Posterior cingulate gyrus (tissue), 11 donors: ENCODE measurements around the gene CBFA2T2.
"Not testable (repeated sequence)": the region's sequence is repeated elsewhere in the genome, so short reads cannot be mapped to it uniquely, and the experiment has no call there.

Source experiments
- DNase-seq, 10 donors: peaks; one replicate each; pipeline versions ENCODE4 v3.0.0 to v3.0.0-alpha.2; 2020 to 2021; ENCODE audit warnings: mixed read lengths in 3 of 10
- intact Hi-C: fragments of 100-400 bp; cut with DNase I; formaldehyde crosslinking; loops from one replicate; pipeline ENCODE4 v1.15.1; 2023

The CBFA2T2 gene

GRCh38 chr20:33645396-33645795, 155.5 kb downstream of the CBFA2T2 start:
- DNase-seq: no peak
- intact Hi-C loops: no loop called here

DNA sequence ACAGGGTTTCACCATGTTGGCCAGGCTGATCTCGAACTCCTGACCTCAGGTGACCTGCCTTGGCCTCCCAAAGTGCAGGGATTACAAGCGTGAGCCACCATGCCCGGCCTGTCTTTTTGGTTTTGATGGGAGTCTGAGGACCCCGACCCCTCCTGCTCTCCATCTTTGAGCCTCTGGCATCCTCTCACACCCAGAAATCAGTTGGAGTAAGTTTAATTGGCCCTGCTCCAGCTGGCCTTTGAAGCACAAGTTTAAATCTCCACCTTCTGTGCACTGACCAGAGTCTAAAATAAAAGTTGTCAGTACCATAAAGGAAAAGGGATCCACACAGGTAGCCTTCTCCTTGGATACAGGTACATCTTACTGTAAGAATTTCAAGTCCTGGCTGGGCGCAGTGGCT, 156.3 kb downstream of the CBFA2T2 start:
- intact Hi-C loops: no loop called here
- no peak for DNase-seq

DNA sequence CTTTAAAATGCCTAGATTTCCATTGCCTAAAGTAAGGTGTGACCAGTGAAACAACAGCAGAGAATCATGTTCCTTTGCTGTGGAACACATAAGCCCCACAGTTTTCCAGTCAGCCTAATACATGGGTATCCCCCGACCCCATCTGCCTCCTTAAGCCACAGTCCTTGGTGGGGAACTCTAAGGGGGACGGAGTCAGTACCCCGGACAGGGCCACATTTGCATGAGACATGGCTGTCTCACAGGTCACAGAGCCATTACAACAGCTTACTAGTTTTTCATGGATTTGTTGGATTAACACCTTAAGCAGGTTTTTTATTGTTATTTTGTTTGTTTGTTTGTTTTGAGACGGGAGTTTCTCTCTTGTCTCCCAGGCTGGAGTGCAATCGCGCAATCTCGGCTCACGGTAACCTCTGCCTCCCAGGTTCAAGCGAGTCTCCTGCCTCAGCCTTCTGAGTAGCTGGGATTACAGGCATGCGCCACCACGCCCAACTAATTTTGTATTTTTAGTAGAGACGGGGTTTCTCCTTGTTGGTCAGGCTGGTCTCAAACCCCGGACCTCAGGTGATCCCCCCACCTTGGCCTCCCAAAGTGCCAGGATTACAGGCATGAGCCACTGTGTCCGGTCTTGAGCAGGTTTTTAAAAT, 157.2 kb downstream of the CBFA2T2 start:
- DNase-seq, intact Hi-C loops: not testable (repeated sequence)

GRCh38 chr20:33647603-33648395, 157.9 kb downstream of the CBFA2T2 start:
- no peak for DNase-seq
- intact Hi-C loops: no loop called here

- intact Hi-C loops: no loop called here
- DNase-seq: no peak
Measured at GRCh38 chr20:33648396-33649004, 158.6 kb downstream of the CBFA2T2 start.

DNA sequence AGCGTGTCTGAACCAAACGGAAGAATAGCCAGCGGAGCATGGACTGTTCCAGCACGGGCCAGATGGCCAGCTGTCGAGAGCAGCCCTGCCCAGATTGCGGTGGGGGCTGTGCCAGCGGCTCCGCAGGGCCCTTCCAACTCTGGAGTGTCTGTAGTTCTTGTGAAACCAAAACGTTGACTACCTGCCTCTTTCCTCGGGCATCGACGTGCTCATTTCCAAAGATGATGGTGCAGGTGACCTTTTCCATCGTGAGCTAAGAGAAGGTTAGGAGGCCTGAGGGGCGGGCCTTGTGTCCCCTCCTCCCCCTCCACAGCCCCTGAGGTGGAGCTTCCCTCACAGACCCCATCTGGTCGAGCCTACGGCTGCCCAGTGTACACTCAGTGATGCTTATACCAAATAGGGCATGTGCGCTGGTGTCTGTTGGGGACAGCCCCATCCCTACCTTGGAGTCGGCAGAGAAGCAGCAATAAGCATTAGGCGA, 159.3 kb downstream of the CBFA2T2 start:
- intact Hi-C loops: no loop called here
- DNase-seq: peak in 6 of 10 donors; percentile 62 to 94 (median 81)

- DNase-seq: no peak
- intact Hi-C loops: no loop called here
Measured at GRCh38 chr20:33650111-33650752, 160.3 kb downstream of the CBFA2T2 start.

- DNase-seq: no peak
- intact Hi-C loops: no loop called here
Measured at GRCh38 chr20:33650753-33651561, 161.1 kb downstream of the CBFA2T2 start.

GRCh38 chr20:33651562-33652048, 161.7 kb downstream of the CBFA2T2 start:
- no peak for DNase-seq
- intact Hi-C loops: no loop called here

- peak; percentile 54 to 95 (median 74) for DNase-seq
- intact Hi-C loops: no loop called here
Measured at GRCh38 chr20:33653218-33653899, 163.5 kb downstream of the CBFA2T2 start.

DNA sequence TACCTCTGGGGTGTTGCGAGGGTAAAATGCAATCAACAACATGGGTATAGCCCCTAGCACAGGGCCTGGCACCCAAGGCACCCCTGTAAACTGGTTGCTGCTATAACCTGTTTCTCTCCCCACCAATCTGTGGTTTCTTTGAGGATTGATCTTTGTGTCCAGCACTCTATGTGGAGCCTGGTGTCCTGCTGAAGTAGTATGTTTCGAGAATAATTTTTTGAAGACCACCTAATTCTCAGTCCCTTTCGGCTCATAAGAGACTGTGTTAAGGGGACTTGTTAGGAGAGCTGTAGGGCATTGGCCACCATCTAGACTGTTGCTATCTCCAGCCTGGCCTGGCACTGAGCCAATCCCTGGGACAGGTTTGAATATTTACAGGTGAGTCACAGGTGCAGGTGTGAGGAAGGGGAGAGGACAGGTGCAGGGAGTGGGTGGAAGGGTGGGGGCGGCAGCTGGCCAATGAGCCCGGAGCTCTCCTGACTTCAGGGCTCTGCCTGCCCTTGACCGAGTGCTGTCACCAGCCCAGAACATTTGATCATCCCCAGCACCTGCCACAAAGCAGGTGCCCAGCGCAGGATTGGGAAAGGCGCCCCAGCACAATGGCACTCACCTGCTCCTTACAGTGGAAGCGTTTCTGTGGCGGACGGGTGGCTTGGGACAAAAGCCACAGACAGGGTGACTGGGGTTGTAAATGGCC, 164.2 kb downstream of the CBFA2T2 start:
- intact Hi-C loops: no loop called here
- peak in 2 of 10 donors; percentile 82 for DNase-seq

DNA sequence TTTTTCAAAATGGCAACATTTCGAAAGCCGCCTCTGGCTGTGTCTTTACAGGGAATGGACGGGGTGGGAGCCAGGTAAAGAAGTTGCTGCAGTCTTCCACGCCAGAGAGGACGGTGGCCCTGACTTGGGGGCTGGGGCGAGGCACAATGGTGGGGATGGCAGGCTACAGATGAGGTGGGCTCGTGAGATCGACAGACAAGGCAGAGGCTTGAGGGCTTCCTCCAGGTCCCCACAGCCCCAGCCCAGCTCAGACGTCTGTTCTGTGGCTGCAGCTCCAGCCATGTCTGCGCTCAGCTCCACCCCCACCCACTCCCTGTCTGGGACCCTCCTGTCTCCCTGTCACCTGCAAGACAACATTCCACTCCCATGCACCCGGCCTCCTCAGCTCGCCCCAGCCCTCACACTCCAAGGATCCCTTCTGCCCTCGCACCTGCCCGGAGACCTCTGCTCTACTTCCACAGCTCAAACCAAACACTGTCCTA, 164.8 kb downstream of the CBFA2T2 start:
- intact Hi-C loops: no loop called here
- DNase-seq: peak in 1 of 10 donors; percentile 81

DNA sequence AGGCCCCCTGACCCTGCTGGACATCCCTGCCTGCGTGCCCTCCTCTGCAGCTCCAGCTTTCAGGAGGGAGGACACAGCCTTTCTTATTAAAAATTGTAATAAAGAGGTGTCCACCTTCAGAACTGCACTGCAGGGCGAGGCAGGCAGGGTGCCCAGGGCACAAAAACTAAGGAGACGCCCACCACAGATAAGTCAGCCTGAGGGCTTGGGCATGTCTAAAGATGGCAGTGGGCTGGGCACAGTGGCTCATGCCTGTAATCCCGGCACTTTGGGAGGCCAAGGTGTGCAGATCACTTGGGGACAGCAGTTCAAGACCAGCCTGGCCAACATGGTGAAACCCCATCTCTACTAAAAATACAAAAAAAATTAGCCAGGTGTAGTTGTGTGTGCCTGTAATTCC, 165.3 kb downstream of the CBFA2T2 start:
- DNase-seq: no peak
- intact Hi-C loops: no loop called here

DNA sequence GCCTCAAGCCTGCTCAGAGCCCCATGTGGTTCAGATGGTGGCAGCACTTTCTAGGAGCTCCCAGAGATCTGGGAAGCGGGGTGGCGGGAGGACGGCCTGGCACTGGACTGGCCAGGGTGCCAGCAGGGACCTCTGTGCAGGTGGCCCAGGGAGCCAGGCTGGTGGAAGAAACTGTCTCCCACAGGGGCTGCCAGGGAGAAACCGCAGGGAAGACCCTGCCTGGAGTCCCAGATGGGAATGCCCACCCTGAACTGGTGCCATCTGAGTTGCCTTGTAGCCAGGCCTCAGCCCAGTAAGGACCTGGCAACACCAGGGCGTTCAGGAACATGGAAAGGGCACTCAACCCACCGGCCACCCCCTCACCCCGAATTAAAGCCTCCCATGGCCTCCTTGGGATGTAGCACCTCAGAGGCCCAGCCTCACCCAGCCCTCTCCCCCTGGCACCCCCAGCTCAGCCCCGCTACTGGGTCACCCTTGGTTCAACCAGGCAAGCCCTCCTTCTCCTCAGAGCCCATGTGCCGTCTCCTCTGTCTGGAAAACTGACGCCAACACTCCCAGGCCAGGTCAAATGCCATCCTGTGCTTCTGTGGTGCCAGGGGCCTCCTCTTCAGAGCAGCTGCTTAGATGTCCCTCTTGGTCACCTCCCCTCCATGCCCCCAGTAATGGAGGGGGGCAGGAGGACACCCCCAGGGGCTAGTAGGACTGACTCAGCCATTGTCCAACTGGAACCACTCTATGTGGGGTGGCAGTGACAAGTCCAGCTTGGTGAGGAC, 166.3 kb downstream of the CBFA2T2 start:
- peak in 2 of 10 donors; percentile 72 to 77 for DNase-seq
- intact Hi-C loops: no loop called here

GRCh38 chr20:33656783-33657703, 167.1 kb downstream of the CBFA2T2 start:
- peak in 2 of 10 donors; percentile 55 to 70 for DNase-seq
- intact Hi-C loops: no loop called here

GRCh38 chr20:33657704-33658095, 167.8 kb downstream of the CBFA2T2 start:
- intact Hi-C loops: no loop called here
- peak in 3 of 10 donors; percentile 41 to 68 (median 62) for DNase-seq

DNA sequence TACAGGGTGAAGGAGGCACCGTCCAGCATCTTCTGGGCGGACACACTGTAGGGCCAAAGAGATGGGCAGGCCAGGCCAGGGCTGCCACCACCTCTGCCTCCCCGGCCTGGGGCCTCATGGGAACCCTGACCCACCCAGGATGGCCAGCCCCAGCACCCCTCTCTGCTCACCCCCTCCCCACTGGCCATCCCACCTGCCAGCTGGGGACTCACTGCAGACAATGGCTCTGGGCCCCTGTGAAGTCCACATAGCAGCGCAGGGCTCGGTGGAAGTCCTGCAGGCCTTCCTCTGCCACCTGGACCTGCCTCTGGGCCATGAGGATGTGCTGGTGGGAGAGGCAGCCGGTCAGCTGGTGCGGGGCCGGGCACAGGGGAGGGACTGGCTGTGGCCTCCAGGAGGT, 168.6 kb downstream of the CBFA2T2 start:
- peak in 3 of 10 donors; percentile 58 to 59 (median 58) for DNase-seq
- intact Hi-C loops: no loop called here
